ENCODE results near the gene HABP2.

The HABP2 gene

GRCh38 chr10:113628607-113629153 is 75.8 kb downstream of the HABP2 start:
- DNase-seq (ENCODE audit: low read depth, low spot score) = no peak

- no peak for DNase-seq (ENCODE audit: low read depth, low spot score)
These were observed 78.2 kb downstream of the HABP2 start for GRCh38 chr10:113630929-113631533.

- peak; percentile 91 for DNase-seq (ENCODE audit: low read depth, low spot score)
These were observed 79.0 kb downstream of the HABP2 start for GRCh38 chr10:113631684-113632367.

Data from astrocyte of the hippocampus (primary cell).